ENCODE data around the gene TMCC1. TPM values are rescaled to one million over a fixed set of nuclear protein-coding genes. Genes with fewer than 3 reads are reported as not detected.

Gene TMCC1
- polyA plus RNA-seq, 6 donors from 2014 or later: 4.0 to 7.4 (median 5.7) TPM

- Mint-ChIP-seq H3K4me1 (peaks cover 7 to 25% (median 17%) of the 10 kb centered on the region in 3 donors), H3K9me3 (no peaks in the 10 kb centered on the region), H3K27me3 (no peaks in the 10 kb centered on the region), H3K27ac (no peak overlapping the region), H3K4me3 (no peak overlapping the region), H3K36me3 (no peaks in the 10 kb centered on the region)
- DNase-seq (no peak), ATAC-seq (ENCODE audit: low read depth in 2 of 2) (no peak)
Measured at GRCh38 chr3:129822679-129823078, 70.8 kb downstream of the TMCC1 start.

GRCh38 chr3:129822241-129822640, 71.3 kb downstream of the TMCC1 start:
- DNase-seq (no peak), ATAC-seq (ENCODE audit: low read depth in 2 of 2) (no peak)
- Mint-ChIP-seq H3K4me3 (no peak overlapping the region), H3K36me3 (no peaks in the 10 kb centered on the region), H3K4me1 (peaks cover 5 to 20% (median 13%) of the 10 kb centered on the region in 3 donors), H3K27me3 (no peaks in the 10 kb centered on the region), H3K9me3 (no peaks in the 10 kb centered on the region), H3K27ac (no peak overlapping the region)

DNA sequence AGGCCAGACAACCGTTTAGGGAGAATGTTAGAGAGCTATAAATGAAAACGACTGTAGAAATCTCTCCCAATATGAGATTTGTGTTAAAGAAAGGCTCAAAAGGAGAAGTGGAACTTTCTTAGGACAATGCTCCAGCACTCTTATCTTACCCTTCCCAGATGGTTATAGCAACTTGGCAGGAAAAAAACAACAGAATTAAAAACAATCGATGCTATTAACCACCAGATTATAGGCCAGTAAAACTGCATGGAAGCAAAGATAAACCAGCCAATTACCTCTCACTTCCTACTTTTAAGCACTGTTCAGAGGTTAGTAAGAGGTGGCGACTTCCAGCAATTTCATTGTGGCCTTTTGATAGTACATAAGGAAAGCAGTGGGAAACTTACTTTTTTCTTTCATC, 72.9 kb downstream of the TMCC1 start:
- no peak for DNase-seq
- Mint-ChIP-seq H3K4me1 (peaks cover 10 to 20% (median 12%) of the 10 kb centered on the region in 3 donors), H3K27me3 (no peaks in the 10 kb centered on the region), H3K9me3 (peaks cover 0 to 3% (median 1%) of the 10 kb centered on the region in 7 donors), H3K36me3 (peaks cover 7 to 8% of the 10 kb centered on the region in 2 donors), H3K27ac (peak overlapping the region in 1 of 6 donors; percentile 7), H3K4me3 (no peak overlapping the region)
- ATAC-seq (ENCODE audit: low read depth in 2 of 2): no peak

- ATAC-seq (ENCODE audit: low read depth in 2 of 2) (no peak), DNase-seq (no peak)
- Mint-ChIP-seq H3K4me3 (no peak overlapping the region), H3K9me3 (peaks cover 0 to 18% (median 13%) of the 10 kb centered on the region in 7 donors), H3K27ac (peak overlapping the region in 1 of 6 donors; percentile 68), H3K4me1 (peaks cover 8 to 19% (median 19%) of the 10 kb centered on the region in 3 donors), H3K36me3 (peaks cover 14 to 17% of the 10 kb centered on the region in 2 donors), H3K27me3 (no peaks in the 10 kb centered on the region)
Measured at GRCh38 chr3:129812589-129812988, 80.9 kb downstream of the TMCC1 start.

DNA sequence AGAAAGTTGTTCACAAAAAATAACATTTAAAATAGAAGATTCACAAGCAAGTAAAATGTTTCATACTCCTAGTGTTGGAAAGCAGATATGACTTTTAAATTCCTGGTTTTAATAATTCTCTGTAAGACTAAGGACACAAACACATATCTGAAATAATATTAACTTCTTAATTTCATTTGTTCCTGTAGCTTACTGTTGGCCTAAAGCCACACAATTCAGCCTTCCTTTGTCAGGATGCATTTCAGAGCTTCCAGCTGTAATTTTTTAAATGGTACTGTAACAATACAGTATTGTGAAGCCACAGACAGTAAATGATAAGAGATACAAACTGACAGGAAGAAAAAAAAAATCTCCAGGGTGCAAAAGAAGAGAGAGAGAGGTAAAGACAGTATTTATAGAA, 84.2 kb downstream of the TMCC1 start:
- peaks cover 0 to 4% (median 3%) of the 10 kb centered on the region in 7 donors for H3K9me3 Mint-ChIP-seq
- H3K27ac Mint-ChIP-seq: no peak overlapping the region
- DNase-seq: no peak
- H3K4me3 Mint-ChIP-seq: no peak overlapping the region
- H3K4me1 Mint-ChIP-seq: peaks cover 10 to 34% (median 15%) of the 10 kb centered on the region in 3 donors
- H3K27me3 Mint-ChIP-seq: no peaks in the 10 kb centered on the region
- ATAC-seq (ENCODE audit: low read depth in 2 of 2): no peak
- H3K36me3 Mint-ChIP-seq: peaks cover 0 to 3% of the 10 kb centered on the region in 2 donors

DNA sequence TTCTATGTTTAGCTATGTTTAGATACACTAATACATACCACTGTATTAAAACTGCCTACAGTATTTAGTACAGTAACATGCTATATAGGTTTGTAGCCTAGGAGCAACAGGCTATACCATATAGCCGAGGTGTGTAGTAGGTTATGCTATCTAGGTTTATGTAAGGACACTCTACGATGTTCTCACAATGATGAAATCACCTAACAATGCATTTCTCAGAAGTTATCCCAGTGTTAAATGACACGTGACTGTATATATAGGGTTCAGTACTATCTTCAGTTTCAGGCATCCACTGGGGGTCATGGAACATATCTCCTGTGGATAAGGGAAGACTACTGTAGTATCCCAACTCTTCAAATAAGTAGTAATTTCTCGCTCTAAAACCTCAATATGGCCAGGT, 97.4 kb downstream of the TMCC1 start:
- no peak for DNase-seq
- H3K4me3 Mint-ChIP-seq: peak overlapping the region in 1 of 8 donors; percentile 47
- H3K36me3 Mint-ChIP-seq: no peaks in the 10 kb centered on the region
- H3K27me3 Mint-ChIP-seq: no peaks in the 10 kb centered on the region
- no peaks in the 10 kb centered on the region for H3K9me3 Mint-ChIP-seq
- peaks cover 14 to 24% (median 19%) of the 10 kb centered on the region in 3 donors for H3K4me1 Mint-ChIP-seq
- no peak for ATAC-seq (ENCODE audit: low read depth in 2 of 2)
- no peak overlapping the region for H3K27ac Mint-ChIP-seq

DNA sequence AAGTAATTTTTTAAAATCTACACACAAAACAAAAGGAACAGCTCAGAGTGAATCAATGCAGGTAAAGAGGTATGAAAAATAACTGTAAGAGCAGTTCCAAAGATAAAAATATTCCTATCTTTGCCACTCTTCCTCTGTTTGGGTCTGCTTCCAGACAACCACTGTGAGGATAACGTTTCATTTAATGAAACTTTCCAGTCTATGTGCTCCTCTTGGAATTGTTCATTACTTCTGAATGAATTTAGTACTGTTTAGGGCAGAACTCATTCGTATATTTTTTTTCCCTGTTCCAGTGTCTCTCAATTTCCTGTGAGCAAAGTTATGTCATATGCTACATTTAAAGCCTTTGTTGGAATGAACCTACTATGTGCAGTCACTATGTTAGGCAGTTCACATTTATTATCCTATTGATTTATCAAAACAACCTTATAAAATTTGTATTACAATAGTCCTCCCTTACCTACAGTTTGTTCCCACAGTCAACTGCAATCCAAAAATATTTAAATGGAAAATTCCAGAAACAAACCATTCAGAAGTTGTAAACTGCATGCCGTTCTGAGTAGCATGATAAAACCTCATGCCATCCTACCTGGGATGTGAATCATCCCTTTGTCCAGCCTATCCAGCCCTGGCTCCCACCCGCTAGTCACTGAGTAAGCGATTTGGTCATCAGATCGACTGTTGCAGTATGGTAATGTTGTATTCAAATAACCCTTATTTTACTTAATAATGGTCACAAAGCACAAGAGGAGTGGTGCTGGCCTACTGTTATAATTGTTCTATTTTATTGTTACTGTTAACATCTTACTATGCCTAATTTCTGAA, 98.1 kb downstream of the TMCC1 start:
- no peaks in the 10 kb centered on the region for H3K9me3 Mint-ChIP-seq
- H3K27ac Mint-ChIP-seq: peak overlapping the region in 1 of 6 donors; percentile 13
- DNase-seq (no peak), ATAC-seq (ENCODE audit: low read depth in 2 of 2) (no peak)
- H3K27me3 Mint-ChIP-seq: no peaks in the 10 kb centered on the region
- peaks cover 14 to 24% (median 19%) of the 10 kb centered on the region in 3 donors for H3K4me1 Mint-ChIP-seq
- no peaks in the 10 kb centered on the region for H3K36me3 Mint-ChIP-seq
- peak overlapping the region in 5 of 8 donors; percentile 11 to 37 (median 29) for H3K4me3 Mint-ChIP-seq

DNA sequence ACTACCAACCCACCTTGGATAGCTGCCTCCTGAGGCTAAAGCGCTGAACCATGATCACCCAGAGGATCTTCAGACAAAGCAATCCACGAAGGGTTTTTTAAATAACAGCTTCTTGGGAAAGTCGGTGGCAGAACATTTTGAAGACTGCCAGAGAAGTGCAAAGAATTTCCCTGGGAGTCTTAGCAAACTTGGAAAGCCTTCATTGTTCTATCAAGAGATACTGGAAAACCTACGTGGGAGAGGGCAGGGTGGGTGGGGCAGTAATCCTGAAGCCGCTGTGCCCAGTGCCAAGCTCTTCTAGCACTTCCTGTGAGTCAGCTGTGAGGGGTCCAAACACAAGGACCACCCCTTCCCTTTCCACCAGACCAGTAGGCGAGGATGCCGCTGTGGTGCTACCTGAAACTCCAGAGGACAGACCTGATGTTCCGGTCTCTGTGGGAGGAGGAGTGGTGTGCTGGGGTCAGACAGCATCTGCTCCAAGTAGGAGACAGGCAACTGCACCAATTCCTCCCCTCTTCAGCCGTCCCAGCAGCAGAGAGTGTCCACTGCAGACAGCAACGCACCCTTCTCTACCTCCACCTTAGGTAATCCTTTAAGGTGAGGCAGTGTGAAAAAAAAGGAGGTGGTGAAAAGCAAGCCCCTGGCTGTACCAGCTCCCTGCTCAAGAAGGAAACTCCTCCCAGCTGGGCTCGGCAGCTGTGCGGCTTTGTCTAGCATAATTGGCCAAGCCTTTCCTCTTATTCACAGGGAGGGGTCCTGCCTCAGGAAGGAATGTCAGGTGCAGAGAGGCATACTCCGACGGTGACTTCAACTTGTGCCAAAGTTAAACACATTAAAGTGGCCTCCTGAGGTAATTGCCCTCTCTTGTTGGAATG, 99.0 kb downstream of the TMCC1 start:
- H3K4me3 Mint-ChIP-seq: peak overlapping the region in 7 of 8 donors; percentile 37 to 88 (median 62)
- H3K4me1 Mint-ChIP-seq: peaks cover 14 to 24% (median 19%) of the 10 kb centered on the region in 3 donors
- DNase-seq (peak; percentile 2), ATAC-seq (ENCODE audit: low read depth in 2 of 2) (peak; percentile 52 to 59)
- H3K27ac Mint-ChIP-seq: peak overlapping the region in 3 of 6 donors; percentile 13 to 82 (median 44)
- H3K27me3 Mint-ChIP-seq: no peaks in the 10 kb centered on the region
- H3K36me3 Mint-ChIP-seq: no peaks in the 10 kb centered on the region
- no peaks in the 10 kb centered on the region for H3K9me3 Mint-ChIP-seq

- Mint-ChIP-seq H3K27me3 (no peaks in the 10 kb centered on the region), H3K9me3 (no peaks in the 10 kb centered on the region), H3K4me1 (peaks cover 14 to 24% (median 19%) of the 10 kb centered on the region in 3 donors), H3K4me3 (peak overlapping the region in 7 of 8 donors; percentile 26 to 88 (median 62)), H3K27ac (peak overlapping the region in 2 of 6 donors; percentile 44 to 82), H3K36me3 (no peaks in the 10 kb centered on the region)
- ATAC-seq (ENCODE audit: low read depth in 2 of 2) (peak; percentile 63 to 76), DNase-seq (peak; percentile 6)
Measured at GRCh38 chr3:129793942-129794310, 99.6 kb downstream of the TMCC1 start.

GRCh38 chr3:129793319-129793718, 100.2 kb downstream of the TMCC1 start:
- Mint-ChIP-seq H3K4me1 (peaks cover 14 to 24% (median 19%) of the 10 kb centered on the region in 3 donors), H3K27ac (peak overlapping the region in 1 of 6 donors; percentile 10), H3K27me3 (no peaks in the 10 kb centered on the region), H3K36me3 (no peaks in the 10 kb centered on the region), H3K9me3 (no peaks in the 10 kb centered on the region), H3K4me3 (no peak overlapping the region)
- no peak for DNase-seq
- ATAC-seq (ENCODE audit: low read depth in 2 of 2): no peak

DNA sequence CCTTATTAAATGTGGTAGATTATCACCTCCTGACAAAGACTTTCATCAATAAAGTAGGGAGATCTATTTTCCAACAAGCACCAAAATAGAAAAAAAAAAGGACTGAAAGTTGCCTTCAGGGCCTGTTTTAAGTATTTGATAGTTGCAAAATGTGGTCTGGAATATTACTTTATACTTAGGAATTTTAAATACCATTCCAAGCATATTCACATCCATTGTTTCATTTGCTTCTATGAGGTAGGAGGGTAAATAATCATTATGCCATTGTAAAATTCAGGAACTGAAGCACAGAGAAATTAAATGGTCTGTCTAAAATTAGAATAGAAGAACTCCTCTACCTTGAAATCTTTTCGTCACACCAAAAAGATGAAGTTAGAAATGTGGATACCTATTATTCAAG, 110.0 kb downstream of the TMCC1 start:
- Mint-ChIP-seq H3K27ac (peak overlapping the region in 1 of 6 donors; percentile 38), H3K9me3 (no peaks in the 10 kb centered on the region), H3K4me1 (peaks cover 4 to 8% (median 6%) of the 10 kb centered on the region in 3 donors), H3K4me3 (no peak overlapping the region), H3K27me3 (no peaks in the 10 kb centered on the region), H3K36me3 (peaks cover 7 to 8% of the 10 kb centered on the region in 2 donors)
- ATAC-seq (ENCODE audit: low read depth in 2 of 2) (no peak), DNase-seq (no peak)

DNA sequence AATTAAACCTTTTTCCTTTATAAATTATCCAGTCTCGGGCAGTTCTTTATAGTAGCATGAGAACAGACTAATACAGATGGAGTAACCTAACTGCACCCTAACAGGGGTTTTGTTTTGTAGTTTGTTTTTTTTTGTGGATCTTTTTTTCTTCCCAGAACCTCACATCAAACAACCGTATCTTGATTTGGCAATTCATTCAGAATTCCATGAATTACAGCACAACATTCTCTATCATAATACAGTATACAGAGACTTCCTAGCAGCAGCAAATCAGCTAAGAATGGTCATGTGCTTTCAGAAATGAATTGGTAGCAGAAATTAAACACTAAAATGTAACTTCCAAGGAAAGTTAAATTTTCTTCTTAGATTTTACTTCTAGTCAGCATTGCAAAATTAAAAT, 114.6 kb downstream of the TMCC1 start:
- ATAC-seq (ENCODE audit: low read depth in 2 of 2) (no peak), DNase-seq (no peak)
- H3K36me3 Mint-ChIP-seq: peaks cover 12 to 15% of the 10 kb centered on the region in 2 donors
- H3K27ac Mint-ChIP-seq: no peak overlapping the region
- H3K4me3 Mint-ChIP-seq: no peak overlapping the region
- H3K4me1 Mint-ChIP-seq: peaks cover 8 to 11% (median 10%) of the 10 kb centered on the region in 3 donors
- H3K27me3 Mint-ChIP-seq: no peaks in the 10 kb centered on the region
- peaks cover 0 to 6% (median 0%) of the 10 kb centered on the region in 7 donors for H3K9me3 Mint-ChIP-seq

DNA sequence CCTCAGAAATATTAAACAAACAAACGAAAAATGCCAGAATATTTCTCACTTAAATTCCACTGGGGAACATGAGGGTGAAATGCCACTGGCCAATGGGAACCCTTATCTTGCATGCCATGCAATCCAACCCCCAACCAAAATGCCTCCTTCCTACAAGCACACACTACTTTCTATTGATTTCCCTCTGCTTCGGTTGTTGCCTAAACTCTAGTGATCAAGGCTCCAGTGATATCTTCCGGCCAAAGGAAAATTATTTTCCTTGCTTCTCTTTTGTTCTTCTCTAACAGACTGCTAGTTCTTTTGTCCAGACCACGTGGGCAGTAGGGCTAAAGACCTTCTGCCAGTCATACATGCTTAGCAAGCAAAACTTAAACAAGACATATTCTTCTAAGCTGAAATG, 115.7 kb downstream of the TMCC1 start:
- Mint-ChIP-seq H3K4me3 (no peak overlapping the region), H3K36me3 (peaks cover 8 to 12% of the 10 kb centered on the region in 2 donors), H3K27me3 (no peaks in the 10 kb centered on the region), H3K9me3 (peaks cover 0 to 6% (median 0%) of the 10 kb centered on the region in 7 donors), H3K4me1 (peaks cover 6 to 9% (median 7%) of the 10 kb centered on the region in 3 donors), H3K27ac (no peak overlapping the region)
- DNase-seq: no peak
- no peak for ATAC-seq (ENCODE audit: low read depth in 2 of 2)
